Measurements from ENCODE around the gene TBX6.
"Not testable (repeated sequence)": the region's sequence is repeated elsewhere in the genome, so short reads cannot be mapped to it uniquely, and the experiment has no call there.

The TBX6 gene

DNA sequence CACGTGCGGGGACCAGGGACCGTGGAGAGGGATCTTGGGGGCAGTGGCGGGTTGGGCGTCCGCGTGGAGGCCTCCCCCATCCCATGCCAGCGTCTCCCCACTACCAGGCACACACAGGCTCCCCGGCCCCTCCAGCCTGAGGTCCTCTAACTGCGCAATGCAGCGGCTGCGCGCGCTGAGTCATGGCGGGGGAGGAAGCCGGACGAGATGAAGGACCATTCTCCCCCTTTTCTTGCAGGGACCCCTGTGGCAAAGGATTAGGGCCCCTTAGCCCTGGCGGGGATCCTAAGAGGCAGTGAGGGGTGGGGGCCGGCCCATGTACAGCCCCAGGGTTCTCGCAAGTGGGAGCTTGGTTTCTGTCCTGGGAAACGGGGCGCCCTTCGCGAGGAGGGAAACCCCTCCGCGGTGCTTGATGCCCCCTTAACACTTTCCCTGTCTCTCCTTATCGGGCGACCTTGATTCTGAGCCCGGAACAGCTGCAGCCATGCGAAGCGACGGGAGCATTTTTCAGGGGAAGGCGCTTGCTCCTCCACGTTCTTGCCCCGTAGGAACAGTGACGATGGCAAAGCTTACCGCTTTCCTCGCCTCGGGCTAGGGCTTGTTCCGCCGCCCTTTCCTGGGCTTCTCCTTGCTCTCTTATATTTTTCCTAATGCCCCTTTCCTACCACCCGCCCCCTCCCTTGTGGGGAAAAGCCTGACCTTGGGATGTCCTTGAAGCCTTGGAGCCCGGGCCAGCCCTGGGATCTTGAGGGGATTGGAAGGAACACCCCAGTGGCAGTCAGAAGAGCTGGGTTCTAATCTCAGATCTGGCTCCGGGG is 25.6 kb downstream of the TBX6 start:
- DNase-seq: no peak

DNA sequence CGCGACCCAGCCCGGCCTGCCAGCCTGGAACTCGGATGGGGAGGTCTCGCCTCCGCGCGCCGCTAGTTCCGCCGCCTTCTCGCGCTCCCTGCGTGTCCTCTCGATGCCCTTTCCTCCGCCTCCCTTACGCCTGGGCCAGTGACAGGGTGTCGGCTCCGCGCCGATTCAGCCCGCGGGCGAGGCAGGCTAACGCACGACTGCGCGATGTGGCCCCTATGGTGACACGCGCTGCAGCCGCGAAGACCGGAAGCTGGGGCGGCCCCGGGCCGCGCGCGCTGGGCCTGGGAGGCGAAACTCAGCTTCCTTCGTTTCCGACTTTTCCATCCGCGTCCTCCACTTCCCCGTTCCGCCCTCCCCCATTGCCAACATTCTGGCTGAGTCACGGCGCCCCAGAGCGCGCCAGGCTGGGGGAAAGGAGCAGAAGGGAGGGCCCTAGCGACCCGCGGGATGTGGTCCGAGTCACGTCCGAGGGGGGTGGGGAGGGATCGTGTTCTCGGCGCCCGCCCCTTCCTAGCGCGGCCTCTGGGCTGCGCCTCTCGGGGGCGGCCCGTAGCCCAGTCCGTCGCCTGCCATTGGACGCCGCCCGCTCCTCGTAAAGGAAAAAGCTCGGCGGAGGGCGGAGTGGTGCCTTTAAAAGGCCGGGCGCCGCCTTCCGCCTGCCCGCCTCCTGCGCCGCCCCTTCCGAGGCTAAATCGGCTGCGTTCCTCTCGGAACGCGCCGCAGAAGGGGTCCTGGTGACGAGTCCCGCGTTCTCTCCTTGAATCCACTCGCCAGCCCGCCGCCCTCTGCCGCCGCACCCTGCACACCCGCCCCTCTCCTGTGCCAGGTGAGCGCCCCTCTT is 26.4 kb downstream of the TBX6 start, which contains the start of gene ALDOA:
Gene ALDOA (plus strand): TSS at position 659 of the 841 bp plus-strand sequence. CDS start 1,138 bp downstream, outside the sequence.
- peak; percentile 91 for DNase-seq

DNA sequence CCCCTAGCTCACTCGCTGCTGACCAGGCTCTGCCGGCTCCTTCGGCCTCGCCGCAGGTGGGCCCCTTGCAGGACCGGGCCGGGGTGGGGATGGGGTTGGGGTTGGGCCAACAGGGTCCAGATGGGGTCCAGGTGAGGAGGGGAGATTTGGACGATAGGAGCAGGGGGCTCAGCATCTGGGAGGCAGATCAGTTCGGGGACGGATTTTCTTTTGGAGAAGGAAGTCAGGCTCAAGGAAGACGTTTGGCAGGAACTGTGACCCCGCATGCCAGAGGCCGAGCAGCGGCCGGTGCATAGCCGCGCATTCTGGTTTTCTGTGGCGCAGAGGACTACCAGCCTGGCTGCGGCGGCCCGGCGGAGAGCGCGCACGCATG is 27.0 kb downstream of the TBX6 start:
- no peak for DNase-seq

DNA sequence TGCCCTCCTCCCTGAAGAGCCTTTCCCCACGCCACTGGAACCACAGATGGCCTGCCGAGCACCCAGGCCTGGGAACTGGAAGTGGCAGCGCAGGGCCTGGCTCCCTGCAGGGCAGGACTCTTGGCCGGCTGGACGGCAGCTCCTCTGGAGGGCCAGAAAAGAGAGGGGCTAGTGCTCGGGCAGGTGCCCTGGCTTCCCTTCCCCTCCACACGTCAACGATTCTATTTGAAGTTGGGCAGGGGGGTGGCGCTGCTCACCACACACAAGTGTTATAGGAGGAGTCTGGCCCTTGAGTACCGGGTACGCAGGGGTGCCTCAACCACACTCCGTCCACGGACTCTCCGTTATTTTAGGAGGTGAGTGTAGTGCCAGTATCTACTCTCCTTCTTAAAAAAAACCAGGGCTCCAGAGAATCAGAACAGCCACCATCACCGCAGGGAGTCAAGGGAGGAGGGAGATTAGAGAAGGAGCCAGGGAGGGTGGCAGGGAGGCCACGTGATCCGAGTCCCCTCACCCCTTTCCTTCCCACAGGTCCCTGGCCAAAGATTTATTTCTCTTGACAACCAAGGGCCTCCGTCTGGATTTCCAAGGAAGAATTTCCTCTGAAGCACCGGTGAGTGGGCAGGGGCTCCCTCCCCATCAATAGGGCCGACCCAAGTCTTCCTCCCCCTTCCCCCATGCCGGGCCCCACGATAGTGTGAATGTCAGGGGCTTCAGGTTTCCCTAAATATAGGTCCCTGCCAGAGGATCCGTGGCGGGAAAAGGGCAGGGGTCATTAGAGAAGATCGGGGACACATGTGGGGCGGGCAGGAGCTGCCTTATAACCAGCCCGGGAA is 27.6 kb downstream of the TBX6 start:
- DNase-seq: peak; percentile 69

DNA sequence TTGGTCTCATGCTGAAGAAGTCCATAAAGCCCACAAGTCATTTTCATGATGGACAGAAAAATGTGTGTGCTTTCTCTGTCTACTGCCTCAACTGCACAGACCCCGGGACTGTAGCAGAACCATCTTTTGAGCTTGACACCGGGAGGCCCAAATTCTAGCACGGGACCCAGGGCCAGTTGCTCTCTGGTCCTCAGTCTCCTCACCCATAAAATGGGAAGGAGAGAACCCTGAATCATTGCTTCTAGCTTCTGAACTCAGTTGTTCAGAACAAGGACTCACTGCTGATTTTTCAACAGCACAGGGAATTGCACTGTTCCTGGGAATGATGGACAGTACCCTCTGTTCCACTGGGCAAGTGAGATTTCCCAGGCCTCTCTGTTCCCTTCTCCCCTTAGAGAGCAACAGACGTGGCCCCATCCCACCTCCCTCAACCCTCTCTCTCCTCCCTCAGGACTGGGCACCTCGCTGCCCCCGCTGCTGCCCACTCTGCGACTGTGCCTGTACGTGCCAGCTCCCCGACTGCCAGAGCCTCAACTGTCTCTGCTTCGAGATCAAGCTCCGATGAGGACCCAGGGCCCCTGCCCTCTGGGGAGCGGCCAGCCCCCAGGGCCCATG is 28.3 kb downstream of the TBX6 start:
- DNase-seq: no peak

DNA sequence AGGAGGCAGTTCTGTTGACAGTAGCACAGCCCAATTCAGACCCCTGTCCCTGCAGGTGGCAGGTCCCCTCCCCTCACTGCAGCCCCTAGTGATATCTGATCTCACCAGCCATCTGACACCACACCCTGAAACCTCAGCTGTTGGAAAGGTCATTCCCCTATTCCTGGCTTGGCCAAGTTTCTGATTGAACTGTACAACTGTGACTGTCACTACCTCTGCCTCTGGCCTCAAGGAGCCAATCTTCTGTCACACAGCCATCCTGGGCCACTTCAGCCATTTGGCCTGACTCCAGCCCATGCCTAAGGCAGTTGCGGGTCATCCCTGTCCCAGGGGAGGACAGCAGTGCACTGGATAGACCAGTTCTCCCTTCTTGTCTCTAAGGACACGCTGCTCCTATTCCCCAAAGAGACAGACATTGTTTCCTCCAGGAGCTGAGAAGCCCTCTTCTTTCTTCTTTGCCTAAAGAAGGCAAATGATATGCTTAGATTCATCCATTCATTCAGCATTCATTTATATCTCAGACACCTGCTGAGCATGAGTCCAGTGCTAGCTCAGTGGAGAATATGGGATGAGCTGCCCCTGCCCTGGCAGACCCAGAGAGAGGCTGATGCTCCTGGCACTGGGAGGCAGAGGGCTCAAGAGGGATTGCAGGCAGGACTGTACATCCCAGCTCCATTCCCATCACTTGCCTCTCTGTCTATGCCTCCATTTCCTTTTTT is 30.7 kb downstream of the TBX6 start:
- no peak for DNase-seq

DNA sequence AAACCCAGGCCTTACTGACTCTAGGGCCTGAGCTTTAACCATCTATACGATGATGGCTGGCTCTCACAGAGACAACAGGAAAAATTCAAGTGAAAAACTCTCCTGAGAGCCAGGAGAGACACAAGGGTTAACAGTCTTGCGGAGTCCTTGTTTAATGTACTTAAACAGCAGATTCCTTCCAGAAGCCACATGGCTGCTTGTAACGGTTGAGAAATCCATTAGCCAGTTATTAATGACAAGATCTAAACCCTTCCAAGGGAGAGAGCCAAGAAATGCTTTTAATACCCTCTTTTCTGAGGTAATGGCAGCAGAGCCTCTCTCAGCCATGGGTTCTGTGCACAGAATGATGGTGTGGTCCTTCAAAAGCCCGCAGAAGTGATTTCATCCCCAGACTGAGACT is 31.4 kb downstream of the TBX6 start:
- no peak for DNase-seq

DNA sequence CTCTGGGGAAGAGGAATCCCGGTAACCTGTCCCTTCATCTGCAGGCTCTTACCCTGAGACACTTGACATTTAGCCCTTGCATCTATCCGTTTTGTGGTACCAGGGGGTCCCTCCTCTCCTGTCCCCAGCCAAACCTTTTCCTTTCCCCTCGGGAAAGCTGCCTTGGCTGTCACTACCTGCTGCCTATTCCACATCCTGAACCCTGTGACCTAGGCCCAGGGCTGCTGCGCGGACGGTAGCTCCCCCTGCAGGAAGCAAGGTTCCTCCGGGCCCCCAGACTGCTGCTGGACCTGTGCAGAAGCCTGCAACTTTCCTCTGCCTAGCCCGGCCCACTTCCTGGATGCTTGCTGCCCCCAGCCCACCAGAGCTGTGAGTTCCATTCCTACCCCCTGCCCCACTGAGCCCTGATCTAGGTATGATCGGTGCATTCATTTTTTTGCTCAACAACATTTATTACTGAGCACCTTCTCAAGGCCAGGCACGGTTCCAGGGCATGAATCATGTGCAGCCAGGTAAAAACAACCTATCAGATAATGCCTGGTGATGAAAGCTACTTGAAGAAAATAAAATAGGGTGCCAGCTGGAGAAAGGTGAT is 36.7 kb downstream of the TBX6 start:
- no peak for DNase-seq

DNA sequence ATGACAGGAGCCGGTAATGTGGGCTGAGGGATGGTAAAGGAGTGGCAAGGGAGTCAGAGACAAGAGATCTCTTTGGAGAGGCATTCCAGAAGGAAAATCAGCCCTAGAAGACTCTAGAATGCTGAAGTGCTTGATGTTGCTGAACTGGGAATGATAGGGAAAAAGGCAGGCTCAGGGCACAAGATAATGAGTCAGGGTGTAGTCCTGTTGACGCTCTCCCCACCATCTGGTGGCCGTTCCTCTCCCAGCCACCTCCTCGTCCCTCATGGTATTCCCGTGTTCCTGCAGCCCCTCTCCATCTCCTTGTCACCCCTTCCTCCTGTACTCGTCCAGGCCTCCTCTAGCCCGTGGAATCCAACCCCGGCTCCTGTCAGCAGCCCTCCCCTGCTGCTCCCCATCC is 37.3 kb downstream of the TBX6 start:
- no peak for DNase-seq

DNA sequence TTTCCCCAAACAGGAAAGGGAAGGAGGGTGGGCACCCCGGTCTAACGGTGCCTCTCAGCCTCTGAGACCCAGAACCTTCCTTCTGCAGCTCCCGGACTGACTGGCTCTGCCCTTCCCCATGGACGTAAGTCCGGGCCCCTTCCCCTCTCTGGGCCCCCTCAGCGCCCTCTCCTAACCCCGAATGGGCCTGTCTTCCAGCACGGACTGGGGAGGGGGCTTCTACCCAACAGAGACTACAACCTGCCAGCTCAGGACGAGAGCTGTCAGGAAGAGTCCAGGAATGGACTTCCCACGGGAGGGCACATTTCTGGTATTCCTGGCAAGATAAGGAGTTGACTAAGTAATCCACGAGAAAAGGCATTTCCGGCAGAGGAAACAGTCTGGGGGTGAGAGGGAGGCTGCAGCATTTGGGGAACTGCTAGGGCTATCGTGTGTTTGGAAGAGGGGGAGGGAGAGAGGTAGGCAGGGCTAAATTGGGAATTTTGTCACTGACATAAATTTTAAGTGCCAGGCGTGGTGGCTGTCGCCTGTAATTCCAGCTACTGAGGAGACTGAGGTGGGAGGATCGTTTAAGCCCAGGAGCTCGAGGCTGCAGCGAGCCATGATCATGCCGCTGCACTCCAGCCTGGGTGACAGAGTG is 38.2 kb downstream of the TBX6 start:
- DNase-seq: no peak

DNA sequence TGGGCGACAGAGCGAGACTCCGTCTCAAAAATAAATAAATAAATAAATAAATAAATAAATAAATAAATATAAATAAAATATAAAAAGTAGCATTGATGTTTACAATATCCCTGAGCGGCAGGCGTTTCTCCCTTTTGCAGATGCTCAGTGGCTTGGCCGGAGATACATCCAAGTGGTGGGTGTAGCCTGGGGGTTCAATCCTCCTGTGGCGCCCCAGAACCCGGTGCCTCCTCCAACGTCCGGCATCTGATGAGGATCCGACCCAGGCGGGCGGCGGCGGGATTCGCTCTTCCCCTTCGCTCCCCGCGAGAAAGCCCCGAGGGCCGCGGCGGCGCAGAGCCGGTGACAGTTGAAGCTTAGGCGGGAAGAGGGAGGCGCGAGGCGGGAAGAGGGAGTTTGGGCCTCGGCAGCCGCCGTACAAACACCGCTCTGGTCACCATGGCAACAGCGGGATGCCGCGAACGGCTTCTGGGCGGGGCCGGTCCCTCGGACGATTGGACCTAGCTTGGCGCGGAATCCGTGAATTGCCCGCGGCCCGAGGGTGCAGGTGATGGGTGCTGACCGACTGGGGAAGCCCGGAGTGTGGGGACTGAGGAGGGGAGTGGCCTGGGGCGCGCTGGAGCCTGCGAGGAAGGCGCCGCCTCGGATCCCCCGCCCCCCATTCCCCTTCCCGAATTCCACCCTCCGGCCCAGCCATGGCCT is 38.9 kb downstream of the TBX6 start:
- DNase-seq: peak; percentile 90

DNA sequence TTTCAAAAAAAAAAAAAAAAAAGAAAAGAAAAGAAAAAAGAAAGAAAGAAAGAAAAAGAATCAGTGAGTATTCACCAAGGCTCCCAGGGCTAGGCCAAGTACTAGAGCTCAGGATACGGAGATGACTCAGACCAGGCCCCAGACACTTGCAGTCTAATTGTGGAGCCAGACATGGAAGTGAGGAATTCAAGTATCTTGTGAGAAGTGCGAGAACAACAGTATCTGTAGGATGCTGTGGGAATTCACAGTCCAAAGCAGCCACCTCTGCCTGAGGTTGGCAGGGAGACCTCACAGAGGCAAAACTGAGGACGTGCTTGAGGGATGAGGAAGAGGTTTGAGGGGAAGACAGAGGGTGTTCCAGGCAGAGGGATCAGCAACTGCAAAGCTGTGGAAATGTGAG is 40.2 kb downstream of the TBX6 start:
- DNase-seq: no peak

DNA sequence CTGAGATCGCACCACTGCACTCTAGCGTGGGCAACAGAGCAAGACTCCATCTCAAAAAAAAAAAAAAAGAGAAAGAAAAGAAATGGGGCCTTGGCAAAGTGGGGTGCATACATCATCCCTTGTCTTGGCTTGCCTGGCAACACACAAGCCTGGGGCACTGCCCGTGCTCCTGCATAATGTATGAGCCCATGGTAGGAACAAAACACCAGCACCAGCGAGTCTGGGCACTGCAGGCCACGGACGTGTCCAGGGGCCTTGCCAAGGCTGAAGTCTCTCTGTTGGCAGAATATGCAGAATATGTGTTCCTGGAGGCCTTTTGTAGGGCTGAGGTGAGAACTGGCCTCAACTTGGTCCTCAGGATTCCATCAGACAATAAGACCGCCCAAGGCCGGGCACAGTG is 41.9 kb downstream of the TBX6 start:
- no peak for DNase-seq

DNA sequence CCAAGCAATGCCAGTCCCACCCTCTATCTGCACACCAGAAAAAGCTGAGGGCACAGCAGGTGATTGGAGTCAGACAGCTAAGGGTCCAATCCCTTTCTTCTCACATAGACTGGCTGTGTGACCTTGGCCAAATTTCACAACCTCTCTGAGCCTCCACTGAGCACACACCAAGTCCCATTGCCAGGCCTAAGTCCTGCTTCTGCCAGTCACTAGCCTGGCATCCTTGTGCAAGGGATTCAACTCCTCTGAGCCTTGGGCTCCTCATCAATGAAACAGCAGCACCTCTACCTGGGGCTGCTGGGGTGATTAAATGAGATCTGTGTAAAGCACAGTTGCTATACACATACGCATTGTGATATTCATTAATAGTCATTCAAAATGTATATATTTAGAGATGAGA is 45.1 kb downstream of the TBX6 start:
- DNase-seq: no peak

DNA sequence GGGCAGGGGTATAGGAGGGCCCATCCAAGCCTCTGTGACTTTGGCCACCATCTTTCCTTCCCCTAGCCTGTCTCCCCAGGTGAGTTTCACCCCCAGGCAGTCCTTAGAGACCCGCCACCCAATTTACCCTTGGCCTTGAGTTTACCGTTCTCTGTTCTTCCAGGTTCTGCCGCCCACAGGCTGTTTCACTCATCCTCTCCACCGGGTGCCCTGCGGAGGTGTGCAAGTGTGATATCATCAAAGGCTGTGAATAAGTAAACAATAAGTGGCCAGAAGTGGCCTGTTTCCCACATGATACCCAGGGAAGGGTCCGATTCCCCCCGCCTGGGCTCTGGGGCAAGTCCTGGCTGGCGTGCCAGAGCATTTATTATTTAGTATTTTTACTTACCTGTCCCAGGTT is 45.5 kb downstream of the TBX6 start:
- DNase-seq: no peak

DNA sequence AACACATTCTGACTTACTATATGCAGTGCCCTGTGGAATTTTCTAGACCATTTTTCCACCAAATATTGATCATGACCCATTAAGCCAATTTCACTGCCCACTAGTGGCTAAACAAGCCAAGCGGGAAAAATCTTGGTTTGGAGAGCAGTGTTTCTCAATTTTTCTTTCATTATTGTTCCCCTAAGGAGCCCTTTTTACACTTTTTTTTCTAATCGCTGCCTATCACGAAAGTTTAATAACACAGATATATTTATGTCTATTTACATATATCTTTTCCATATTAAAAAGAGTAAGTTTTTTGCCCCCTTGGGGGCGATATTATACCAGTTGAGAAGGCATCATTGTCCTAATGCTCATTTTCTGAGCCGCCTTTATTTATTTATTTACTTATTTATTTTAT is 49.9 kb downstream of the TBX6 start:
- no peak for DNase-seq

DNA sequence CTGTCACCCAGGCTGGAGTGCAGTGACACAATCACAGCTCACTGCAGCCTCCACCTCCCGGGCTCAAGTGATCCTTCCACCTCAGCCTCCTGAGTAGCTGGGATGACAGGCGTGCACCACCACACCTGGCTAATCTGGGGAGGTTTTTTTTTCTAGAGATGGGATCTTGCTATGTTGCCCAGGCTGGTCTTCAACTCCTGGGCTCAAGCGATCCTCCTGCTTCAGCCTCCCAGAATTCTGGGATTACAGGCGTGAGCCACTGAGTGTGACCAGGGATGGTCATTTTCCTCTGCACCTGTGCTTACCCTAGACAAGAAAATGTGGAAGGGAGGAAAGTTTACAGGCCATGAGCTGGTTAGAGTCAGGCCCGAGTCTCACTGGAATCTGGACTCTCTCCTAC is 51.0 kb downstream of the TBX6 start:
- not testable (repeated sequence) for DNase-seq

DNA sequence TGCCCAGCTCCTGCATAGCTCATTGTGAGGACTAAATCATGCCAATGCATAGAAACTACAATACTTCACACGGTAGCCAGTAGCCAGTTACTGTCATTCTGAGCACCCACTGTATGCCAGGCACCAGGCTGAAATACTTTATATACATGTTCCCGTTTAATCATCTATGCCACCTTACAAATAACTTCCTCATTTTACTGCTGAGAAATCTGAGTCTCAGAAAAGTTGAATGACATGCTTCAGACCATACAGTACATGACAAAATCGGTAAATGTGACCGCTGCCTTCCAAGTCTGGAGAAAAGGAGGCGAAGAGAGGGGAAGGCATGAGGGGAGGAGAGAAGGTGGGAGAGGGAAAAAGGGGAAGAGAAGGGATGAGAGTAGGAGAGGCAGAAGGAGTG is 51.5 kb downstream of the TBX6 start:
- no peak for DNase-seq

Measured in NCI-H1092 (cell line).